ENCODE results near the gene KPNA5. TPM values are rescaled to one million over a fixed set of nuclear protein-coding genes. Genes with fewer than 3 reads are reported as not detected.

KPNA5 gene
- polyA plus RNA-seq, 4 donors: 0.45 to 7.5 (median 1.7) TPM

DNA sequence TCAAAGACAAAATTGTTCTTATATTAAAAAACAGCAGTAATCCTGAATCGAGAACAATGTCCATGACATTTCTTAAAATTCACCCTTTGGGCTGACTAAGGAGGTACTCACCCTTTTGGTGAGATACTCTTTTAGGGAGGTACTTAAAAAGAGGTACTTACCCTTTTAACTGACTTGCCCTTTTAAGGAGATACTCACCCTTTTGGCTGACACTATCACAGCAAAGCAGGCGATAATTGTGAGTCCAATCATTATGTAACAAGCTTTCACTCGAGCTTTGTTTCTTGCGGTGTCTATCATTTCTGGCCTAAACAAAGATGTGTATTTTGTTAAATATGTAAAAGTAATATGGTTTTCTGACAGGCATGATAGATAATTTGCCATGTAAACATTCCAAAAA, 80.8 kb downstream of the KPNA5 start:
- no peaks in the 10 kb centered on the region for H3K9me3 ChIP-seq (ENCODE audit: control insufficient read depth in 2 of 2, insufficient read depth in 1 of 2, low read depth in 1 of 2, low read length in 1 of 2)
- peaks cover 6 to 26% (median 19%) of the 10 kb centered on the region in 3 donors for H3K27me3 ChIP-seq (ENCODE audit: control insufficient read depth in 3 of 3, insufficient read depth in 3 of 3, low read length in 3 of 3)
- H3K4me1 ChIP-seq (ENCODE audit: control insufficient read depth in 3 of 3, insufficient read depth in 2 of 3, low read depth in 1 of 3, low read length in 2 of 3): no peaks in the 10 kb centered on the region
- no peak overlapping the region for H3K4me3 ChIP-seq (ENCODE audit: low read depth in 1 of 3, low read length in 3 of 3)
- DNase-seq (no peak), FAIRE-seq (no peak)
- H3K36me3 ChIP-seq (ENCODE audit: control insufficient read depth in 3 of 3, insufficient read depth in 2 of 3, low read depth in 1 of 3, low read length in 3 of 3): no peaks in the 10 kb centered on the region
- 69 to 75% (median 72%) methylated on average over 4 of the region's 4 CpGs for WGBS, 3 donors
- H3K27ac ChIP-seq (ENCODE audit: low read depth in 1 of 3, low read length in 2 of 3): no peak overlapping the region

DNA sequence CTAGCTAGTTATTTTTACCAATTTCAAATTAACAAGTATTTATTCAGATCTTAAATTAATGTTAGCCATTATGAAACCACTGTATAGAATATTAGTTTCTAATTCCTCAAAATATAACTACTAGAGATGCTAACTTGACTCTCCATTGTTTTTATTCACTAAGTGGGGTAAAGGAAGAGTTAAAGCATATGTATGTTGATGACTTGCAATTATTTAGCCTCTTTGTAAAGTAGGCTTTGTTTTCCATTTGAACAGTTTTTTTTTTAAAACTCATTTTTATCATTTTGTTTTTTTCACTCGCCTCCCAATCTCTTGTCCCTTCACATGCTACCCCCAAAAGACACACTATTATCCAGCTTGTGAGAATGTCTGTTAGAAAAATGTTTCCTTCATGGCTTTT, 81.2 kb downstream of the KPNA5 start:
- DNase-seq (no peak), FAIRE-seq (no peak)
- Histone ChIP-seq H3K27me3 (ENCODE audit: control insufficient read depth in 3 of 3, insufficient read depth in 3 of 3, low read length in 3 of 3) (peaks cover 6 to 28% (median 19%) of the 10 kb centered on the region in 3 donors), H3K4me3 (ENCODE audit: low read depth in 1 of 3, low read length in 3 of 3) (no peak overlapping the region), H3K36me3 (ENCODE audit: control insufficient read depth in 3 of 3, insufficient read depth in 2 of 3, low read depth in 1 of 3, low read length in 3 of 3) (no peaks in the 10 kb centered on the region), H3K4me1 (ENCODE audit: control insufficient read depth in 3 of 3, insufficient read depth in 2 of 3, low read depth in 1 of 3, low read length in 2 of 3) (no peaks in the 10 kb centered on the region), H3K27ac (ENCODE audit: low read depth in 1 of 3, low read length in 2 of 3) (no peak overlapping the region), H3K9me3 (ENCODE audit: control insufficient read depth in 2 of 2, insufficient read depth in 1 of 2, low read depth in 1 of 2, low read length in 1 of 2) (no peaks in the 10 kb centered on the region)
- 87 to 90% (median 88%) methylated on average over 1 of the region's 1 CpG for WGBS, 3 donors

DNA sequence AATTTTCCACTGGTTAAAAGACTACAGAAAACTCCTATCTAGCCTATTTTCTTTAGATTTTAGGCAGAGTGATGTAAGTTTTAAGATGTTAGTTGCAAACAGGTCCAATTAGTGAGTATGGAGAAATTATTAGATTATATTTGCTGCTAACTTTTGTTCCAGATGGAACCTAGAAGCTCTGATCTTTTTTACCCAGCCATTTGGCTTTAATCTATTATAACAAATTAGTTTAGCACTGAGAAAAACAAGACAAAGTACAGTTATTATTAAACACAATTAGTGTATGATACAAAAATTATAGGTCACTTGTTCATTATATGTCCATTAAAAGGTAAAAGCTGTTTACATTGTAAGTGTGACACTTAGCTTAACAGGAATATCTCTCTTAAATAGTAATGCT, 82.0 kb downstream of the KPNA5 start:
- Histone ChIP-seq H3K9me3 (ENCODE audit: control insufficient read depth in 2 of 2, insufficient read depth in 1 of 2, low read depth in 1 of 2, low read length in 1 of 2) (no peaks in the 10 kb centered on the region), H3K36me3 (ENCODE audit: control insufficient read depth in 3 of 3, insufficient read depth in 2 of 3, low read depth in 1 of 3, low read length in 3 of 3) (no peaks in the 10 kb centered on the region), H3K4me1 (ENCODE audit: control insufficient read depth in 3 of 3, insufficient read depth in 2 of 3, low read depth in 1 of 3, low read length in 2 of 3) (no peaks in the 10 kb centered on the region), H3K27ac (ENCODE audit: low read depth in 1 of 3, low read length in 2 of 3) (no peak overlapping the region), H3K4me3 (ENCODE audit: low read depth in 1 of 3, low read length in 3 of 3) (no peak overlapping the region), H3K27me3 (ENCODE audit: control insufficient read depth in 3 of 3, insufficient read depth in 3 of 3, low read length in 3 of 3) (peaks cover 6 to 28% (median 19%) of the 10 kb centered on the region in 3 donors)
- no peak for DNase-seq
- no peak for FAIRE-seq

DNA sequence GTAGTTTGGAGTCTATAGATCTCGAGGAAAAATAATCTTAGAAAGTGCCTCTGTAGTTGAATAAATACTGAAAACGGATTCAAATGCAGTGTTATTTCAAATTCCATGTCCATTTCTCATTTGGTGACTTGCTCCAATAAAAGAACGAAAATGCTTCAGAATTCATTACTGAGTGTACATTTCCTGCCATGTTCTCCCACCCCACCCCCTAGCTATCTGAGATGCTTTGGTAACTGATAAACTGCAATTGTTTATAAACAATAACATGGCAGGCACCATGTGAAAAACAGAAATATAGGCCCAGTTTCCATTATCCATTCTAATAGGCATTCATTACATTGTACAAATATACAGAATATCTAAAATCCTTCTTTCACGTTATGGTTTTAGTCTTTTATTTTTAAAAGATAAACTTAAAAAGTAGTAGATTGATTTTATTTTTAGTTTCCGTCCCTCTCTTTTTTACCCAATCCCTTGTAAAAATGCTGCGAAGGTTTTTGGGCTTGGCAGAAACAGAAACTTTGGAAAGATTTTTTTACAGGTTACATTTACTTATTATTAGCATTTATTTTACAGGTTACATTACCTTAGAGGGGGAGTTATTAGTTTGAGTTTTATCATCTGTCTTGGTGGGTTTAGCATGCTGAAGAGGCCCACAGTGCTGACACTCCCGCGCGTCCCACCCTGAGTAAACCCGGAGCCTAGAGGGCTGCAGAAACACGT, 83.1 kb downstream of the KPNA5 start:
- 80 to 83% (median 81%) methylated on average over 11 of the region's 11 CpGs for WGBS, 3 donors
- Histone ChIP-seq H3K27ac (ENCODE audit: low read depth in 1 of 3, low read length in 2 of 3) (no peak overlapping the region), H3K9me3 (ENCODE audit: control insufficient read depth in 2 of 2, insufficient read depth in 1 of 2, low read depth in 1 of 2, low read length in 1 of 2) (no peaks in the 10 kb centered on the region), H3K27me3 (ENCODE audit: control insufficient read depth in 3 of 3, insufficient read depth in 3 of 3, low read length in 3 of 3) (peaks cover 6 to 28% (median 19%) of the 10 kb centered on the region in 3 donors), H3K36me3 (ENCODE audit: control insufficient read depth in 3 of 3, insufficient read depth in 2 of 3, low read depth in 1 of 3, low read length in 3 of 3) (no peaks in the 10 kb centered on the region), H3K4me3 (ENCODE audit: low read depth in 1 of 3, low read length in 3 of 3) (peak overlapping the region in 1 of 3 donors; percentile 42), H3K4me1 (ENCODE audit: control insufficient read depth in 3 of 3, insufficient read depth in 2 of 3, low read depth in 1 of 3, low read length in 2 of 3) (no peaks in the 10 kb centered on the region)
- no peak for FAIRE-seq
- no peak for DNase-seq

DNA sequence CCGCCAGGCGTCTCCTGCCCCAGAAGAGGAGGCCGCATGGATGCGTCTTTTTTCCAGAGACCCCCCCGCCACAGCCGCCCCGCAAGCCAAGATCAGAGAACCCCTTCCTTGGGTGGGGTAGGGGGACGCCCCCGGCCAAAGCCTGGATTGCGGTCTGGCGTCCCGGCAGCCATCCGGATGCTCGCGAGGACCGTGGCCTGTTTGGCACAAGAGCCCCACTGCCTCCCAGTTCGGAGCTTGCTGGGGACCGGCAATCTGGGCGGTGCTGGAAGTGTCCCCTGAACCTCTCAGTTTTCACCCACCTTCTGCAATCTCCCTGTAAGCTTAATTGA, 83.6 kb downstream of the KPNA5 start:
- Histone ChIP-seq H3K27me3 (ENCODE audit: control insufficient read depth in 3 of 3, insufficient read depth in 3 of 3, low read length in 3 of 3) (peaks cover 6 to 28% (median 19%) of the 10 kb centered on the region in 3 donors), H3K36me3 (ENCODE audit: control insufficient read depth in 3 of 3, insufficient read depth in 2 of 3, low read depth in 1 of 3, low read length in 3 of 3) (no peaks in the 10 kb centered on the region), H3K27ac (ENCODE audit: low read depth in 1 of 3, low read length in 2 of 3) (no peak overlapping the region), H3K9me3 (ENCODE audit: control insufficient read depth in 2 of 2, insufficient read depth in 1 of 2, low read depth in 1 of 2, low read length in 1 of 2) (no peaks in the 10 kb centered on the region), H3K4me3 (ENCODE audit: low read depth in 1 of 3, low read length in 3 of 3) (peak overlapping the region in 2 of 3 donors; percentile 40 to 42), H3K4me1 (ENCODE audit: control insufficient read depth in 3 of 3, insufficient read depth in 2 of 3, low read depth in 1 of 3, low read length in 2 of 3) (no peaks in the 10 kb centered on the region)
- FAIRE-seq (no peak), DNase-seq (no peak)
- 27 to 35% (median 32%) methylated on average over 19 of the region's 19 CpGs for WGBS, 3 donors

DNA sequence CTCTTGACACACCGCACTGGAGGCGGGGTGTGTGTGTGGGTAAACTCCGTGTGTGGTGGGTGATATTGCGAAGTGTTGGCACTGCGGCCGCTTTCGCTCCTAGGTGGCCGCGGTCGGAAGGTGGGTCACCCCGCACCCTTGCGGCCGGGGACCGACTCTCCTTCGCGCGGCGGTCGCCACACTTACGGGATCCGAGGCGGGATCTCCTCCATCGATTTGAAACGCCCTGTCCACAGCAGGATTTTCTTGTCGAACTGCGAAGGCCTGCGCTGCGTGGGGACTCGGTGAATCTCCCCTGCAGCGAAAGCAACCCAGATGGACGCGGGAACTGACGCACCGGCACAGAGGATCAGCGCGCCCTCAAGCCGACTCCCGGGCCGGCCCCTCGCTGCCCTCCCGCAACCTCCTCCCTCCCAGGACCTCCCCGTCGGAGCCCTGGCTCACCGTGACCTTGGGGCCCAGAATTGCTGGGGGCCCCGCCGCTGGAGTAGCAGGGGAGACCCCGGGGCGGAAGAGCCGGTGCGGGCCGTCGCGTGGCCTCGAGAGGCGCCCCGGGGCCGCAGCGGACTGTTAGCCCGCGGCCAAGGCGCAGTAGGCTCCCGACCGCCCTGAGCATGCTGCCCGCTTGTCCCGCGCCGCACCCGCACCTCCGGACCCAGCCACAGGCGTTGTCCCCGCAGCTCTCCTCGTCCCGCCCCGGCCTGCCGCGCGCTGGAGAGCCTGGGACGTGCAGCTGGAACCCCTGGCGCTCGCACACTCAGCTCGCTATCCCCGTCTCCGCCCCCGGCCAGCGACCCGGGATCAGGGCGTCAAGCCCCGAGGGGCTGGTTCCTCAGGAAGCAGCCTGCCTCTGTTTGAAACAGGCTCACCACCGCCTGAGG, 84.2 kb downstream of the KPNA5 start, which contains the start of gene FAM162B:
Gene FAM162B, minus strand, starts transcription at position 759 of the 881 bp plus-strand sequence. Its CDS starts 143 bp downstream, at position 616.
- no peak for FAIRE-seq
- WGBS, 3 donors: 2 to 4% (median 2%) methylated on average over 67 to 89 of the region's 89 CpGs
- H3K27ac ChIP-seq (ENCODE audit: low read depth in 1 of 3, low read length in 2 of 3): no peak within 1 kb of the TSS
- H3K27me3 ChIP-seq (ENCODE audit: control insufficient read depth in 3 of 3, insufficient read depth in 3 of 3, low read length in 3 of 3): peaks cover 6 to 28% (median 19%) of the 10 kb centered on the region in 3 donors
- H3K4me1 ChIP-seq (ENCODE audit: control insufficient read depth in 3 of 3, insufficient read depth in 2 of 3, low read depth in 1 of 3, low read length in 2 of 3): no peaks in the 10 kb centered on the region
- peak in 1 of 2 donors; percentile 35 for DNase-seq
- H3K4me3 ChIP-seq (ENCODE audit: low read depth in 1 of 3, low read length in 3 of 3): peak within 1 kb of the TSS in 2 of 3 donors; percentile 40 to 42
- H3K36me3 ChIP-seq (ENCODE audit: control insufficient read depth in 3 of 3, insufficient read depth in 2 of 3, low read depth in 1 of 3, low read length in 3 of 3): no peaks in the 10 kb centered on the region
- no peaks in the 10 kb centered on the region for H3K9me3 ChIP-seq (ENCODE audit: control insufficient read depth in 2 of 2, insufficient read depth in 1 of 2, low read depth in 1 of 2, low read length in 1 of 2)

DNA sequence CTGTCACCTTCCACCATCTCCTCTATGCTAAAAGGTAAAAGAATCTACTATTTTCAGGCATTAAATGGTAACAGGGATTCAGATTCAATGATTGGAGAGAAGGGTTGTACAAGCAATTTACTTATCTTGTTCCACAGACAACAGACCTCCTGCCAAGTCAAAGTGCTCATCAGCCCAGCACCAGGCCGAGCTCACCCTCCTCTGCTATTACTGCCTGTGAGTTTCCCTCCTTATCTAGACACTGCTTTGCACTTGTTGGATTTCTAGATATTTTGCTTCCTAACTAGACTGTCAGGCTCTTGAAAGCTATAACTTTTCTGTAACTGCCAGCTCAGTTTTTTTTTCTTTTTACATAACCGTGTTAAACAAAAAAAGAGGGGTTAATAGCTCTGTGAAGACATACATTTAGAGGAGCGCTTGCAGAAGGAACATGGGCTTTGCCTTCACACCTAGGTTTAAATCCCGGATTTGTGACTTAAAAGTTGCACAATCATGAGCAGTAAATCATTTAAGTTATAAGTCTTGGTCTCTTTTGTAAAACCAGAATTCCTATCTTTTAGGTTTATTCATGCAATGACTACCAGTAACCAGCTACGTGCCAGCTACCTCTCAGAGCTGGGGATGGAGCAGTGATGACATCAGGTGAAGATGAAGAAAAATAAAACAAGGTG, 85.6 kb downstream of the KPNA5 start:
- peaks cover 6 to 28% (median 19%) of the 10 kb centered on the region in 3 donors for H3K27me3 ChIP-seq (ENCODE audit: control insufficient read depth in 3 of 3, insufficient read depth in 3 of 3, low read length in 3 of 3)
- no peak overlapping the region for H3K4me3 ChIP-seq (ENCODE audit: low read depth in 1 of 3, low read length in 3 of 3)
- no peak overlapping the region for H3K27ac ChIP-seq (ENCODE audit: low read depth in 1 of 3, low read length in 2 of 3)
- DNase-seq: no peak
- FAIRE-seq: no peak
- H3K4me1 ChIP-seq (ENCODE audit: control insufficient read depth in 3 of 3, insufficient read depth in 2 of 3, low read depth in 1 of 3, low read length in 2 of 3): no peaks in the 10 kb centered on the region
- no peaks in the 10 kb centered on the region for H3K9me3 ChIP-seq (ENCODE audit: control insufficient read depth in 2 of 2, insufficient read depth in 1 of 2, low read depth in 1 of 2, low read length in 1 of 2)
- WGBS, 3 donors: 57 to 74% (median 59%) methylated on average over 5 of the region's 5 CpGs
- no peaks in the 10 kb centered on the region for H3K36me3 ChIP-seq (ENCODE audit: control insufficient read depth in 3 of 3, insufficient read depth in 2 of 3, low read depth in 1 of 3, low read length in 3 of 3)

DNA sequence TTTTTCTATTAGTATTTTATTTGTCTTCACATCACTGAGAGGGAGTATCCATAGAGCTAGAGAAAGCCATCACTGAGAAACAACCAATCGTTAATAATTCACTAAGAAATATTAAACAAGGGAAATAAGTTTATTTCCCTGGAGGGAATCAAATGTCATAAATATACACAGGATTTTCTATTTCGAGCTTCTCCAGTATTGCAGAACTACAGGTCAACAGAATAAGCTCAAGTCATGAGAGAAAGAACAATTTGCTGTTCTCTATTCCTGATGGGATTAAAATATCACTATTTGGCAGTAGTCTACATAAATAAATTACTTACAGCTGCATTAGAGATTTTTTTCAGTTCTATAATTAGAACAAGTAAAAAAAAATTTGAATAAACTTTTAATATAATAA, 86.7 kb downstream of the KPNA5 start:
- WGBS, 3 donors: 58 to 73% (median 71%) methylated on average over 2 of the region's 2 CpGs
- H3K4me3 ChIP-seq (ENCODE audit: low read depth in 1 of 3, low read length in 3 of 3): no peak overlapping the region
- H3K9me3 ChIP-seq (ENCODE audit: control insufficient read depth in 2 of 2, insufficient read depth in 1 of 2, low read depth in 1 of 2, low read length in 1 of 2): no peaks in the 10 kb centered on the region
- DNase-seq: no peak
- H3K4me1 ChIP-seq (ENCODE audit: control insufficient read depth in 3 of 3, insufficient read depth in 2 of 3, low read depth in 1 of 3, low read length in 2 of 3): no peaks in the 10 kb centered on the region
- H3K27me3 ChIP-seq (ENCODE audit: control insufficient read depth in 3 of 3, insufficient read depth in 3 of 3, low read length in 3 of 3): peaks cover 6 to 28% (median 19%) of the 10 kb centered on the region in 3 donors
- FAIRE-seq: no peak
- H3K27ac ChIP-seq (ENCODE audit: low read depth in 1 of 3, low read length in 2 of 3): no peak overlapping the region
- no peaks in the 10 kb centered on the region for H3K36me3 ChIP-seq (ENCODE audit: control insufficient read depth in 3 of 3, insufficient read depth in 2 of 3, low read depth in 1 of 3, low read length in 3 of 3)

All from small intestine (tissue), 7 donors.